Stimulated activated CD8-positive, alpha-beta memory T cell treated with anti-CD3 and anti-CD28 coated beads, Interleukin-7, amount 100 ng/mL, for 4 hours (primary cell): ENCODE data around the gene ADRM1.

Experiments used
- DNase-seq, 2 donors: peaks; one replicate each; pipeline ENCODE4 v3.0.0-alpha.2; 2020; ENCODE audit warnings: low read depth in 2 of 2

ADRM1 gene

DNA sequence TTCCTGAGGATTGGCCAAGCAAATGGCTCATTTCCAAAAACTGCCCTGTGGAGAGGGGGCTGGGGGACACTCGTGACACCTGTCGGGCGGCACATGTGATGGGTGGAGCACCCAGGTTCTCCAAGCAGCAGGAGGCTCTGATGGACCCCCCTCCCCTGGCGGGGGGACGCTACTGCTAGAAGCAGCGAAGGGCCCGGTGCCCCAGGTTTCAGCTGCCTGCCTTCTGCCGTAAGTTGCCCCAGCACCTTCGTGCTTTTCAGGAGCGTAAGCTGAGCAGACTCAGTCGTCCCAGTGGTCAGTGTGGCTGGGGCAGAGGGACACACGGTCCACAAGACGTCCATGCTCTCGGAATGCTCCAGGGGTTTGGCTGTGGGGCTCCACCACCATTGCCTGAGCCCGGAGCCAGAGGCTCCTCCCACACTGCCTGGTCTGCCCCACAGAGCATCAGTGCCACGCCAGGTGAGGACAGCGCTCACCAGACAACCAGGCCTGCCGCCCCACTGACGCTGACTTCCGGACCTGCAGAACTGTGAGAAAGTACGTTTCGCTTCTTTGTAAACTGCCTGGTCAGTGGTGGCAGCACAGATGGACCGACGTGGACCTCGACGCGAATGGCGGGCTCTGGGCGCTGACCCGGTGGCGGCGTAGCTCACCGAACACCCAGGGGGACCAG is 4.1 kb upstream of the ADRM1 start:
- DNase-seq = no peak

DNA sequence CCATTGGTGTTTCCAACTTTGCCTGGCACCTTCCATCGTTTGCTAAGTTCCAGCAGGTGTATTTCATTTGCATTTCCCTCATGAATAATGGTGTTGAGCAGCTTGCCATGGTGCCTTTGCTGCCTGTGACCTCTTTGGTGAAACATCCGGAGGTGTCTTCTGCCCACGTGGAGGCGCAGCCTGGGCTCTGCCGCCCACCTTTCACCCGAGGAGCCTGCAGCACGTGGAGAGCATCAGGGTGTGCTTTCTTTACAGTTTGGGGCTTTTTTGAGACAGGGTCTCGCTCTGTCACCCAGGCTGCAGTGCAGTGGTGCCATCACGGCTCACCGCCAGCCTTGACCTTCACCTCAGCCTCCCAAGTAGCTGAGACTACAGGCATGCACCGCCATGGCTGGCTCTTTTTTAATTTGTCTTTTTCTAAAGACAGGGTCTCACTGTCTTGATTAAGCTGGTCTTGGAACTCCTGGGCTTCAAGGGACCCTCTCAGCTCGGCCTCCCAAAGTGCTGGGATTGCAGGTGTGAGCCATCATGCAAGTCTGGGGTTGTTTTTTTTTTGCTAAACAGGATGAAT is 3.0 kb upstream of the ADRM1 start:
- DNase-seq = no peak

DNA sequence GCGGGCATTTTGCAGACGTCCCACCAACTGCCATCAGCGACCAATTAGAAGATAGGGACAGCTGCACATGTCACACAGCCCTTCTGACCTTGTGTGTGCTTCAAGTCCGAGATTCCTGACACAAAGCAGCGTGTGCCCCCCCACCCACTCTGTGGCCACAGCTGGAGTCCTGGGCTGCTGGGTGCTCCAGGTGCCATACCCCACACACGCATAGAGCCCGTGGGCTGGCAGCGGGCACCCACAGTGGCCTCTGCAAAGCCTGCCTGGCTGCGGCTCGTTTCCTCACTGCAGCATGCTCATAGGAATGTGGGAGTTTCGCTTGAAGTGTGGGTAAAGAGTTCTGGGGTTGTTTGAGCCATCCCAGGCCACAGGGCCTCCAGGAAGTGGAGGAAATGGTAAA is 2.5 kb upstream of the ADRM1 start:
- DNase-seq = no peak

DNA sequence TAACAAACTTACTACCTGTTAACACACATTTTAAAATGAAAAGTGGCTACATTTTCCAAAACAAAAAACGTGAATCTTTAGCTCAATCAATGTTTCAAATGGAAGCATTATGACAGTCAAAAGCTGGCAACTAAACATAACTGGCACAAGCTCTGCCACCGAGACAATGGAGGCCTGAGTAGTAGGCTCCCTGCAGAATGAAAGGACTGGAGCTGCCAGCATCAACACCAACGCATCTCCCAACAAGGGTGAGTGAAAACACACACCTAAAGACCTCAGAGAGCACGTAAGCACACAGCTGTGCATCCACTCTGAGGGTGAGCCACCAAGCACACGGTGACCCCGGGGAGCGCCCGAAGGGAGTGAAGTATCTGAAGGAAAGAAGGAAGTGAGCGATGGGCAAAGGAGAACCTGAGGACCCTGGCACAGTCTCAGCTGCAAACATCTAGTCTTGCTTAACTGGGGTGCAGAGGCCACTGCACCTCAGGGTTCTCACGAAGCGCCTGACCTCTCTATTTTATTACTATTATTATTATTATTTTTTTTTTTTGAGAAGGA is 1.6 kb upstream of the ADRM1 start:
- no peak for DNase-seq

DNA sequence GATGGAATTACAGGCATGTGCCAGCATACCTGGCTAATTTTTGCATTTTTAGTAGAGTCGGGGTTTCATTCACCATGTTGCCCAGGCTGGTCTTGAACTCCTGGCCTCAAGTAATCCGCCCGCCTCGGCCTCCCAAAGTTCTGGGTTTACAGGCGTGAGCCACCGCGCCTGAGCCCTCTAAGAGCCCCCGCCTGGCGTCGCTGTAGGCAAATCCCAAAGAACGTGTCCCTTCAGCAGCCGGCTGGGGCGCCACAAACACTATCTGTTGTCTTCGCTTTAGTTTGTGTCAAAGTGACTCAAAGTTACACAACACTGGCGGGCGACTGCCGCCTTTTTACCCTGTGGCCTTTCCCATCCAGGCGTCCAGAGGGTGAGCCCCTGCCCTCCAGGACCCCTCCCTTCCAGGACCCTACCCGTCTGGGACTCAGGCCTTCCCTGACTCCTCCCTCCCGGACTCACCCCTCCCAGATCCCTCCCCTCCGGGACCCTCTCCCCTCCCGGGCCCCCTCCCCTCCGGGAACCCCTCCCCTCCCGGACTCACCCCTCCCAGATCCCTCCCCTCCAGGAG is 940 bp upstream of the ADRM1 start:
- DNase-seq = peak; percentile 77 to 79

GRCh38 chr20:62303062-62303339 is 204 bp downstream of the ADRM1 start:
- no peak for DNase-seq

GRCh38 chr20:62303340-62304226 is 786 bp downstream of the ADRM1 start:
- no peak for DNase-seq

GRCh38 chr20:62304331-62305148 is 1.7 kb downstream of the ADRM1 start:
- DNase-seq = no peak

DNA sequence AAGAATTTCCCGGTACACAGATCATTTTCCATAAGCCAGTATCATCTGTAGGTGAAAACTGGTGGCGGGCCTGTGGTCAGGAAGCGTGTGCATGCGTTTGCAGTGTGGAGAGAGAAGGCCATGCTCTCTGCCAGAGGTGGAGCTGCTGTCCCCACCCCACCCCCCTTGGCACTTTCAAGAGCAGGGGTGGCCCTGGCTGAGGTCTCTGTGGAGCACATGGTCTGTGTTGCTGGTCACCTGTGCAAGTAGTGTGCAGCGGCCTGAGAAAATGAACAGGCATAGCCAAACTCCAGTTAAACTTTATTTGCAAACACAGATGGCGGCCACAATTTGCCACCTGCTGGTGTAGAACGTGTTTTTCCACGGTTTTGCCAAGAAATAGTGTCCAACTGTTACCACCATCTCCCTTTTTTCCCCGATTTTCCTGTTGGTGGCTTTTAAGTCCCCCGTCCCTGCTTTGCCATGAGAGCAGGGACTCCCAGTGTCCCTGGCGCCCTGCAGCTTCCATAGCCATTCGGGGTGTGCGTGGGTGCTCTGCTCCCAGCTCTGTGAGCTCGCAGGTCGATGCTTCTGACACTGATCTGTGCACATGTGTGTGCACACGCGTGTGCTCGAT is 2.5 kb downstream of the ADRM1 start:
- no peak for DNase-seq

DNA sequence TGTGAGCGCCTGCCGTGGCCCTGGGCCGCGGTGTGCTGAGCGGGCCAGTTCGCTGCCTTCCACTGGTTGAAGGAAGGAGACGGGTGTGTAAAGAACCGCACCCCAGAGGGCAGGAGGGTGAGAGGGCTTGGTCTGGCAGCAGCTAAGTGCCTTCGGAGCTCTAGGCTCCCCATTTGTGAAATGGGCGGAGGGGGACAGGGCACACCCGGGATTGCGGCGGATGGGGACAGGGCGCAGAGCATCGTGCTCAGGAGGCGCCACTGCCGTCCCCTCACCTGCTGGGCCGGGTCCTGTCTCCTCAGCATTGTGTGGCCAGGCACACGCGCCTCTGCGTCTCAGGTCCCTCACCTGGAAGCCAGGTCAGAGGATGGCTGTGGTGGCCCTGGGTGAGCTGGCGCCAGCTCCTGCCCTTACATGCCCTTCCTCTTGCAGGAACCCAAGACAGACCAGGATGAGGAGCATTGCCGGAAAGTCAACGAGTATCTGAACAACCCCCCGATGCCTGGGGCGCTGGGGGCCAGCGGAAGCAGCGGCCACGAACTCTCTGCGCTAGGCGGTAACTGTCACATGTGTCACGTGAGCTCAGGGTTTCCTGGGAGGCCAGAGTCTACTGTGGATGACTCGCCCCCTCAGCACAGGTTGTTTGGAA is 3.1 kb downstream of the ADRM1 start:
- DNase-seq = no peak

GRCh38 chr20:62306414-62307187 is 3.8 kb downstream of the ADRM1 start:
- DNase-seq = no peak

DNA sequence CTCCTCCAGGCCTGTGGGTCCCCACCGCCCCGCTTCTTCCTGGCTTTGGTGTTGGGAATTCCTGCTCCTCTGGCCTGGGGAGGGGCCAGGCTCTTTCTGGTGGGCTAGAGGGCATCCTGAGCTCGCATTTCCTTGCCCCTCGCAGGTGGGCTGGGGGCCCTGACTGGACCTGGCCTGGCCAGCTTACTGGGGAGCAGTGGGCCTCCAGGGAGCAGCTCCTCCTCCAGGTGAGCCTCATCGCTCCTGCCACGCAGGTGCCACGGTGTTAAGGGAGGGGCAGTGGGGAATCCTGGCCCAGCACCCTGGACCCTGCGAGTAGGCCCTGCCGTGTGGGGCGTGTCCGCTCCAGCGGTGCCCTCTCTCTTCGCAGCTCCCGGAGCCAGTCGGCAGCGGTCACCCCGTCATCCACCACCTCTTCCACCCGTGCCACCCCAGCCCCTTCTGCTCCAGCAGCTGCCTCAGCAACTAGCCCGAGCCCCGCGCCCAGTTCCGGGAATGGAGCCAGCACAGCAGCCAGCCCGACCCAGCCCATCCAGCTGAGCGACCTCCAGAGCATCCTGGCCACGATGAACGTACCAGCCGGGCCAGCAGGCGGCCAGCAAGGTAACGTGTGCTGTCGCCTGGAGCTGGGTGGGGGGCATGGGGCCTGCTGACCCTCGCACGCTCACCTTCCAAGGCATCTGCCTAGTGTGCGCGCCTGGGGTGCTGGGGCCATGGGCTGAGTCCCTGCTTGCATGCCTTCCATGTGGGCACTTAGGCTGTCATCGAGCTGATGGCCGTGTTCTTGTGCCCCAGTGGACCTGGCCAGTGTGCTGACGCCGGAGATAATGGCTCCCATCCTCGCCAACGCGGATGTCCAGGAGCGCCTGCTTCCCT is 4.7 kb downstream of the ADRM1 start:
- DNase-seq = no peak

DNA sequence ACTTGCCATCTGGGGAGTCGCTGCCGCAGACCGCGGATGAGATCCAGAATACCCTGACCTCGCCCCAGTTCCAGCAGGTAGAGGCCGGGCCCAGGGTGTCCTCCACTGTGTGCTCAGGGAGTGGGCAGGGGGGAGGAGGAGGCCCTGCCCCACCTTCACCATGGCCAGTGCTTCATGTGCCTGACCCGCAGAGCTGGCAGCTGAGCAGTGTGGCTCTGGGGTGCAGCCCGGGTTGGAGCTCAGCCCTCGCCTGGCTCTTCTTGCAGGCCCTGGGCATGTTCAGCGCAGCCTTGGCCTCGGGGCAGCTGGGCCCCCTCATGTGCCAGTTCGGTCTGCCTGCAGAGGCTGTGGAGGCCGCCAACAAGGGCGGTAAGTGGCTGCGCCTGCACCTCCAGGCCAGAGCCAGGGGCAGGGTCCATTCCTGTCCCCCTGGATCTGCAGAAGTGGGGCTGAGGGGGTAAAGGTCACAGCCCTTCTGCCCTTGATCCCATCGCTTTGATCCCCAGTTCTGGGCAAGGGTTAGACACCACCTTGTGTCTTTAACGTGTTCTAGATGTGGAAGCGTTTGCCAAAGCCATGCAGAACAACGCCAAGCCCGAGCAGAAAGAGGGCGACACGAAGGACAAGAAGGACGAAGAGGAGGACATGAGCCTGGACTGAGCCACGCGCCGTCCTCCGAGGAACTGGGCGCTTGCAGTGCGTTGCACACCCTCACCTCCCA is 5.5 kb downstream of the ADRM1 start:
- DNase-seq = no peak

- no peak for DNase-seq
Observed at GRCh38 chr20:62309198-62309944, 6.6 kb downstream of the ADRM1 start.

GRCh38 chr20:62309947-62310756 is 7.4 kb downstream of the ADRM1 start:
- no peak for DNase-seq

DNA sequence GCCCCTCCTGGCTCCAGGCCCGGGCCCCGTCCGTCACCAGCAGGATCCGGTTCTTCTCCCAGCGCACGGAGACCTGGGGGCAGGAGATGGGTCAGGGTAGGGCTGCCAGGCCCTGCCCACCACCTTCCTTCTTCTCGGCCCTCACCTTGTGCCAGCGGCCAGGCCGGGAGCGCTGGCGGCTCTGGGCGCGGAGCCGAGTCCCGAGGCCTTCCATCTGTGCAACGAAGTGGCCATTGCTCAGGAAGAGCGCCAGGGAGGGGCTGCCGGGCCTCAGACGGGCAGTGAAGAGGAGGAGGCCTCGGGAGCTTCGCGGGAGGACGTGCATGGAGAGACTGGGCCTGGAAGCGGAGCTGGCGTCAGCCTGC is 7.9 kb downstream of the ADRM1 start:
- no peak for DNase-seq

GRCh38 chr20:62311150-62311549 is 8.4 kb downstream of the ADRM1 start:
- no peak for DNase-seq
